H9 (cell line): Measurements from ENCODE around the gene MAPRE3. TPM values are rescaled to one million over a fixed set of nuclear protein-coding genes. Genes with fewer than 3 reads are reported as not detected.

ENCODE experiments used
- DNase-seq: peaks from one replicate; pipeline ENCODE4 v3.0.0-alpha.2; 2017
- H2AFZ ChIP-seq: one replicate; pipeline ENCODE4 v1.6.1; 2013; ENCODE audit warnings: mild to moderate bottlenecking, low read length, control low read depth, moderate library complexity
- H2AK5ac ChIP-seq: 2 replicates; pipeline ENCODE4 v1.6.1; 2013; ENCODE audit warnings: low read length, control low read depth, mixed read lengths; ENCODE audit not compliant: insufficient read length
- H2BK120ac ChIP-seq: one replicate; pipeline ENCODE4 v1.6.1; 2013; ENCODE audit warnings: low read depth, mild to moderate bottlenecking, low read length, control low read depth, inconsistent platforms; ENCODE audit not compliant: poor library complexity, severe bottlenecking
- H2BK12ac ChIP-seq: 2 replicates; pipeline ENCODE4 v1.6.1; 2013; ENCODE audit warnings: low read length, control low read depth, mixed read lengths, low read depth; ENCODE audit not compliant: insufficient read length
- H2BK15ac ChIP-seq: 2 replicates; pipeline ENCODE4 v1.6.1; 2013; ENCODE audit warnings: low read depth, low read length, control low read depth
- H2BK20ac ChIP-seq: one replicate; pipeline ENCODE4 v1.6.1; 2013; ENCODE audit warnings: low read depth, mild to moderate bottlenecking, low read length, control low read depth, inconsistent platforms; ENCODE audit not compliant: poor library complexity, severe bottlenecking
- H2BK5ac ChIP-seq: 2 replicates; pipeline ENCODE4 v1.6.1; 2013; ENCODE audit warnings: low read length, control low read depth, mixed read lengths; ENCODE audit not compliant: insufficient read length
- H3K14ac ChIP-seq: 2 replicates; pipeline ENCODE4 v1.6.1; 2013; ENCODE audit warnings: low read length, control low read depth; ENCODE audit not compliant: insufficient read depth
- H3K18ac ChIP-seq: 2 replicates; pipeline ENCODE4 v1.6.1; 2013; ENCODE audit warnings: low read depth, mild to moderate bottlenecking, mixed read lengths, low read length, control low read depth; ENCODE audit not compliant: insufficient read length
- H3K23ac ChIP-seq: 2 replicates; pipeline ENCODE4 v1.6.1; 2013; ENCODE audit warnings: low read length, control low read depth, mixed read lengths, low read depth; ENCODE audit not compliant: insufficient read length
- H3K23me2 ChIP-seq: 2 replicates; pipeline ENCODE4 v1.6.1; 2013; ENCODE audit warnings: low read depth, mild to moderate bottlenecking, mixed read lengths, low read length, control low read depth; ENCODE audit not compliant: insufficient read length, poor library complexity, severe bottlenecking
- H3K27ac ChIP-seq: 2 replicates; pipeline ENCODE4 v1.5.1; 2013; ENCODE audit warnings: low read length, control low read depth, mixed read lengths, low read depth; ENCODE audit not compliant: insufficient read length
- H3K27me3 ChIP-seq: 2 replicates; pipeline ENCODE4 v1.6.1; 2013; ENCODE audit warnings: low read length, control low read depth, inconsistent platforms; ENCODE audit not compliant: insufficient read depth
- H3K4ac ChIP-seq: 2 replicates; pipeline ENCODE4 v1.6.1; 2013; ENCODE audit warnings: low read depth, mild to moderate bottlenecking, control low read depth, inconsistent platforms, low read length, moderate library complexity
- H3K4me1 ChIP-seq: 2 replicates; pipeline ENCODE4 v1.6.1; 2013; ENCODE audit warnings: low read length, control low read depth, inconsistent platforms; ENCODE audit not compliant: insufficient read depth
- H3K4me2 ChIP-seq: 2 replicates; pipeline ENCODE4 v1.6.1; 2013; ENCODE audit warnings: low read length, control low read depth, mixed read lengths; ENCODE audit not compliant: insufficient read length, insufficient read depth
- H3K56ac ChIP-seq: 2 replicates; pipeline ENCODE4 v1.6.1; 2013; ENCODE audit warnings: low read depth, mild to moderate bottlenecking, mixed read lengths, low read length, control low read depth; ENCODE audit not compliant: insufficient read length
- H3K79me1 ChIP-seq: 2 replicates; pipeline ENCODE4 v1.6.1; 2013; ENCODE audit warnings: low read depth, mild to moderate bottlenecking, moderate library complexity, low read length, control low read depth, inconsistent platforms; ENCODE audit not compliant: insufficient read depth, poor library complexity, severe bottlenecking
- H3K79me2 ChIP-seq: 2 replicates; pipeline ENCODE4 v1.6.1; 2013; ENCODE audit warnings: low read length, control low read depth, inconsistent platforms; ENCODE audit not compliant: insufficient read depth
- H3K9ac ChIP-seq: 2 replicates; pipeline ENCODE4 v1.6.1; 2013; ENCODE audit warnings: low read length, control low read depth, mixed read lengths; ENCODE audit not compliant: insufficient read length; ENCODE audit errors: extremely low read depth
- H3K9me3 ChIP-seq: one replicate; pipeline ENCODE4 v1.6.1; 2013; ENCODE audit warnings: low read depth, low read length, inconsistent platforms; ENCODE audit not compliant: control insufficient read depth
- H3T11ph ChIP-seq: one replicate; pipeline ENCODE4 v1.6.1; 2013; ENCODE audit warnings: mild to moderate bottlenecking, low read length, control low read depth, inconsistent platforms
- H4K20me1 ChIP-seq: one replicate; pipeline ENCODE4 v1.6.1; 2013; ENCODE audit not compliant: control insufficient read depth, insufficient read length, insufficient read depth
- H4K5ac ChIP-seq: 2 replicates; pipeline ENCODE4 v1.6.1; 2013; ENCODE audit warnings: low read depth, mild to moderate bottlenecking, mixed read lengths, low read length, control low read depth; ENCODE audit not compliant: insufficient read length
- H4K8ac ChIP-seq: replicated peaks from 2 replicates; pipeline ENCODE4 v1.6.1; 2013; ENCODE audit warnings: low read length, control low read depth, mixed read lengths, low read depth; ENCODE audit not compliant: insufficient read length
- H4K91ac ChIP-seq: 2 replicates; pipeline ENCODE4 v1.6.1; 2013; ENCODE audit warnings: low read depth, mild to moderate bottlenecking, moderate library complexity, mixed read lengths, low read length, control low read depth; ENCODE audit not compliant: insufficient read length
- H3K27ac Mint-ChIP-seq, 3 experiments: 2 replicates in 2 of 3; 3 replicates in 1 of 3; pipeline ENCODE4 v1.8.0; 2020 to 2021; ENCODE audit warnings: mixed read lengths in 3 of 3, mild to moderate bottlenecking in 1 of 3, moderate library complexity in 1 of 3
- H3K27me3 Mint-ChIP-seq: 2 replicates; pipeline ENCODE4 v1.8.0; 2021; ENCODE audit warnings: low read depth, mild to moderate bottlenecking, moderate library complexity, mixed read lengths
- H3K36me3 Mint-ChIP-seq, 3 experiments: 2 replicates in 2 of 3; 3 replicates in 1 of 3; pipeline ENCODE4 v1.8.0; 2020 to 2021; ENCODE audit warnings: low read depth in 3 of 3, mixed read lengths in 3 of 3; ENCODE audit not compliant: insufficient read depth in 1 of 3
- H3K4me1 Mint-ChIP-seq, 2 experiments: 2 replicates each; pipeline ENCODE4 v1.8.0; 2020; ENCODE audit warnings: mixed read lengths in 2 of 2
- H3K4me3 Mint-ChIP-seq, 2 experiments: 2 replicates in 1 of 2; 3 replicates in 1 of 2; pipeline ENCODE4 v1.8.0; 2020 to 2021; ENCODE audit warnings: mild to moderate bottlenecking in 2 of 2, mixed read lengths in 2 of 2, moderate library complexity in 1 of 2
- H3K9me3 Mint-ChIP-seq, 2 experiments: 2 replicates in 1 of 2; 3 replicates in 1 of 2; pipeline ENCODE4 v1.8.0; 2020; ENCODE audit warnings: mild to moderate bottlenecking in 2 of 2, mixed read lengths in 2 of 2, moderate library complexity in 1 of 2
- WGBS: extraction: QIAGEN DNeasy Blood & Tissue Kit; methylation state at CpG from one replicate; pipeline ENCODE4 v1.1.7; 2013; ENCODE audit warnings: missing lambda C conversion rate, low lambda C conversion rate, mixed read lengths; ENCODE audit not compliant: insufficient read length; ENCODE audit errors: extremely low coverage; 5-methylcytosine and 5-hydroxymethylcytosine counted together
- total RNA-seq: library from RNA; stranded (reverse); gene quantifications from 2 replicates; pipeline ENCODE4 v1.2.1, GENCODE V29; 2021
- TF ChIP-seq, protein P1 (sequence below): fragments of 200-600 bp; sonication (generic); conservative IDR thresholded peaks from 3 replicates; pipeline ENCODE4 v1.8.0; 2021; ENCODE audit warnings: antibody characterized with exemption, mild to moderate bottlenecking

The MAPRE3 gene
- total RNA-seq, 1 experiment from 2014 or later = 2.0 TPM

DNA sequence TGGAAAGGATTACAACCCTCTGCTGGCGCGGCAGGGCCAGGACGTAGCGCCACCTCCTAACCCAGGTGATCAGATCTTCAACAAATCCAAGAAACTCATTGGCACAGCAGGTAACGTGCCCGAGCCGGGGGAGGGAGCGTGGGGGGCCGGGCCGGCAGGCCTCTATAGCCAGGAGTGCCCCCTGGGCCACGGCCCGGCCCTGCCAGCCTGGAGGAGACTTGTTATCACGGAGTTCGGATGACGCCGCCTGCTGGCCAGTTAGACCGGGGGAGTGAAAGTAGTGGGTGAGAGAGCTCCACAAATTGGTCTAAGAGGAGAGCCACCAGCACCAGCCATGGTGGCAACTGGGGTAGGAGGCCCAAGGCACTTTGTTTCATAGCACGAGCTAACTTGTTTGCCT is 53.8 kb downstream of the MAPRE3 start:
- Histone ChIP-seq H3K79me2 (no peaks in the 10 kb centered on the region), H3K27ac (no peak overlapping the region), H3K4me1 (no peaks in the 10 kb centered on the region), H4K20me1 (no peaks in the 10 kb centered on the region), H3T11ph (no peak overlapping the region), H3K9me3 (no peaks in the 10 kb centered on the region), H3K18ac (no peak overlapping the region), H2BK15ac (no peak overlapping the region), H2BK12ac (no peak overlapping the region), H4K8ac (no peak overlapping the region), H3K14ac (no peak overlapping the region), H4K91ac (no peak overlapping the region), H2BK5ac (no peak overlapping the region), H3K56ac (no peak overlapping the region), H4K5ac (no peak overlapping the region), H2AFZ (no peak overlapping the region), H3K23me2 (no peaks in the 10 kb centered on the region), H3K27me3 (no peaks in the 10 kb centered on the region; the same call in 1 of the 2 replicates), H3K79me1 (no peaks in the 10 kb centered on the region), H3K23ac (no peak overlapping the region), H2AK5ac (no peak overlapping the region), H3K4me2 (no peak overlapping the region), H3K9ac (no peak overlapping the region), H3K4ac (no peak overlapping the region), H2BK120ac (no peak overlapping the region), H2BK20ac (no peak overlapping the region)
- peaks cover 2 to 13% (median 6%) of the 10 kb centered on the region in 3 experiments; a peak in 6 of 7 replicates for H3K36me3 Mint-ChIP-seq
- H3K4me1 Mint-ChIP-seq = peaks cover 5 to 16% of the 10 kb centered on the region in 2 experiments
- peak; percentile 84 for DNase-seq
- TF ChIP-seq, protein P1, sequence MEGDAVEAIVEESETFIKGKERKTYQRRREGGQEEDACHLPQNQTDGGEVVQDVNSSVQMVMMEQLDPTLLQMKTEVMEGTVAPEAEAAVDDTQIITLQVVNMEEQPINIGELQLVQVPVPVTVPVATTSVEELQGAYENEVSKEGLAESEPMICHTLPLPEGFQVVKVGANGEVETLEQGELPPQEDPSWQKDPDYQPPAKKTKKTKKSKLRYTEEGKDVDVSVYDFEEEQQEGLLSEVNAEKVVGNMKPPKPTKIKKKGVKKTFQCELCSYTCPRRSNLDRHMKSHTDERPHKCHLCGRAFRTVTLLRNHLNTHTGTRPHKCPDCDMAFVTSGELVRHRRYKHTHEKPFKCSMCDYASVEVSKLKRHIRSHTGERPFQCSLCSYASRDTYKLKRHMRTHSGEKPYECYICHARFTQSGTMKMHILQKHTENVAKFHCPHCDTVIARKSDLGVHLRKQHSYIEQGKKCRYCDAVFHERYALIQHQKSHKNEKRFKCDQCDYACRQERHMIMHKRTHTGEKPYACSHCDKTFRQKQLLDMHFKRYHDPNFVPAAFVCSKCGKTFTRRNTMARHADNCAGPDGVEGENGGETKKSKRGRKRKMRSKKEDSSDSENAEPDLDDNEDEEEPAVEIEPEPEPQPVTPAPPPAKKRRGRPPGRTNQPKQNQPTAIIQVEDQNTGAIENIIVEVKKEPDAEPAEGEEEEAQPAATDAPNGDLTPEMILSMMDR = peak; percentile 75
- peak overlapping the region in 2 of 3 experiments; percentile 11 to 16; a peak in 2 of 7 replicates for H3K27ac Mint-ChIP-seq
- no CpG with 5 or more reads among the region's 18 CpGs for WGBS
- H3K9me3 Mint-ChIP-seq = no peaks in the 10 kb centered on the region; a peak in 1 of 5 replicates
- H3K4me3 Mint-ChIP-seq = no peak overlapping the region
- no peaks in the 10 kb centered on the region; the same call in 1 of the 2 replicates for H3K27me3 Mint-ChIP-seq
